Esophagus squamous epithelium (tissue), 4 donors: ENCODE results near the gene ZFC3H1.

Experiments used
- POLR2A ChIP-seq, 4 donors: fragments of 450-650 bp; IDR thresholded peaks; one replicate each; pipeline ENCODE4 v1.6.1; 2017; ENCODE audit warnings: antibody characterized with exemption in 4 of 4, mild to moderate bottlenecking in 4 of 4, moderate library complexity in 3 of 4
- TF ChIP-seq, protein P1 (sequence below), 6 experiments: fragments of 450-650 bp in 4 of 6; fragments of 200-600 bp in 2 of 6; sonication (generic) in 2 of 6; IDR thresholded peaks; one replicate each; pipeline ENCODE4 v1.5.1; 2016 to 2019; ENCODE audit warnings: antibody characterized with exemption in 6 of 6, mild to moderate bottlenecking in 4 of 6, moderate library complexity in 4 of 6

- TF ChIP-seq, protein P1, sequence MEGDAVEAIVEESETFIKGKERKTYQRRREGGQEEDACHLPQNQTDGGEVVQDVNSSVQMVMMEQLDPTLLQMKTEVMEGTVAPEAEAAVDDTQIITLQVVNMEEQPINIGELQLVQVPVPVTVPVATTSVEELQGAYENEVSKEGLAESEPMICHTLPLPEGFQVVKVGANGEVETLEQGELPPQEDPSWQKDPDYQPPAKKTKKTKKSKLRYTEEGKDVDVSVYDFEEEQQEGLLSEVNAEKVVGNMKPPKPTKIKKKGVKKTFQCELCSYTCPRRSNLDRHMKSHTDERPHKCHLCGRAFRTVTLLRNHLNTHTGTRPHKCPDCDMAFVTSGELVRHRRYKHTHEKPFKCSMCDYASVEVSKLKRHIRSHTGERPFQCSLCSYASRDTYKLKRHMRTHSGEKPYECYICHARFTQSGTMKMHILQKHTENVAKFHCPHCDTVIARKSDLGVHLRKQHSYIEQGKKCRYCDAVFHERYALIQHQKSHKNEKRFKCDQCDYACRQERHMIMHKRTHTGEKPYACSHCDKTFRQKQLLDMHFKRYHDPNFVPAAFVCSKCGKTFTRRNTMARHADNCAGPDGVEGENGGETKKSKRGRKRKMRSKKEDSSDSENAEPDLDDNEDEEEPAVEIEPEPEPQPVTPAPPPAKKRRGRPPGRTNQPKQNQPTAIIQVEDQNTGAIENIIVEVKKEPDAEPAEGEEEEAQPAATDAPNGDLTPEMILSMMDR (IDR thresholded peaks at IDR 0.05) = no peak
- no peak for TF ChIP-seq POLR2A (IDR thresholded peaks at IDR 0.05)
These were observed 21.8 kb upstream of the ZFC3H1 start for GRCh38 chr12:71685312-71685906.
